LoVo (cell line): Measurements from ENCODE around the gene ANKH.

Experiments
- DNase-seq: peaks from one replicate; pipeline ENCODE4 v3.0.0-alpha.2; 2016; ENCODE audit warnings: low spot score

The ANKH gene

DNA sequence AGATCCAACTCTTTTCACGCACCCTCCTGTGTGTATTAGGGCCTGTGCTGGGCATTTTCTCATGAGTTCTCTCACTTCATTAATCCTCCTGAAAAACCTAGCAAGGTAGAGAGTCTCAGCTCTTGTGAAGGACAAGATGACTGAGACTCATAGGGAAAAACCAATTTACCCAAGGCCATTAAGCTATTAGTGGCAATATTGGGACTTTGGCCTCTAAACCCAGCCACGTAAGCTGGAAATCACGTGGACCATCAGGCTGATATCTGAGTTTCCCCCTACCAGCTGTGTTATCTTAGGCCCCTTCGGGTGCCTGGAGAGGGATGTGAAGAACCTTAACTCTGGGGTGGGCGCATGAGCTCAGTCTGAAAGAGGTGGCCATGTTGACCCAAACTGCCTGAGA is 80.7 kb downstream of the ANKH start:
- no peak for DNase-seq

DNA sequence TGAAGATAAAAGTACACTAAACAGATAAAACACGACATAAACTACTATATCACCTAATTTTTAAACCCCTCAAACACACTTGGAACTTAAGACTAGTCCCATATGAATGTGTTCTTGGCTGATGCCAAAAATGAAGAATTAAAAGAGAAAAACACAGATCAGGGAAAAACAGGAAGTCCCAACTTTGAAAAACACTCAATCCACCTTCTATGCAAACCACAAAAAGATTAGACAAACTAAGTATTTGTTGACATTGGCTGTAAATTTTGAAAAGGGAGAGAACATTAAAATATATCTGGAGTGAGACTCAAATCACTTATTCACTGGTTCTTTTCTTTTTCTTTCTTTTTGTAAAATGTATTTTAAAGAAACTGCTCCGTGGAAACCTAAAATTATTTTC is 81.4 kb downstream of the ANKH start:
- DNase-seq: no peak

DNA sequence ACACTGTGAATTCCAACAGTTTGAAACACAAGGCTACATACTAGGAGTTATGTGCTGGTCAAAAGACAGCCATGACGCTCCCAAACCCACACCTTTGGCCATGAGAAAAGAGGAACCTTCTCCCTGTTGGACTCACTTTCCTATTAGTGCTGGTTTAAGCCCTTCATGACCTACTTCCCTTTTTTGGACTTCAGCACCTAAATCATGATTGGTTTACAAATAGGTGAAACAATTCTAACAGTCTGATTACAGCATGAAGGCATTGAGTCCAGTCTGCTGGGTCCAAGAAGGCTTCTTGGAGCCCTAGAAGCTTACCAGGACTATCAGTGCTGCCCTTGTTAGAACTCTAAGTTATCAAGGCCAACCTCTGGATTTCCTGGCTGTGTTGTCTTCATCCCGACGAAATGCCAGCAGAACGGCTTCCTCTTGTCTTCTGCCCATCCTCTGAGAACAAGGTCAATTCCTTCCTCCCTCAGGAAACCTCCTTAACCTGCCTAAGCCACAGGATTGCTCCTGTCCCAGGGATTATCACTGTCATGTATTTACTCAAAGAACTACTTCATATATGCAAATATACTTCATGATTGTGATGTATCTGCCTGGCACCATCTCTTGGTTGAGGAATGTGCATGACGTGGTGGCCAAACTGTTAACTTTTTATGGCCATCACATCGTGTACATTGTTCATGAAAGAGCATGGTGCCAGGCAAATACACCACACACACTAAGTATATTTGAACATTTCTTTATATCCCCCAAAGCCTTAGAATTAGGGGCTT is 83.6 kb downstream of the ANKH start:
- DNase-seq: no peak

DNA sequence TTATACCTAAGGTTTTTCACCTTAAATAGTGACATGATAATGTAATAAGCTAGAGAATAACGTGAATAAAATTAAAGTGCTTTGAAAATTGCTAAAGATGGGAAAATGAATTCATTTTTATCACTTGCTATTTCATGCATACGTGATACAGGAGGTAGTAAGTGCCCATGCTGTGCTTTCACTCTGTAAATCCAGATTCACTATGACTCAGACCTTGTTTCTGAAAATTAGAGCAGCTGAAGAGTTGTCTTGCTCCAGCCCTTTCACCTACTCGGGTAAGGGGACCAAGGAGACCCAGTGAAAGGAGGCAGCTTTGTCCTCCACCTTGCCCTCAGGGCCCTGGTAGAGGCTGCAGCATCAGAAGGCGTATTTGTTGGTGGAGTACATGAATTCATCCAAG is 87.9 kb downstream of the ANKH start:
- DNase-seq: no peak

DNA sequence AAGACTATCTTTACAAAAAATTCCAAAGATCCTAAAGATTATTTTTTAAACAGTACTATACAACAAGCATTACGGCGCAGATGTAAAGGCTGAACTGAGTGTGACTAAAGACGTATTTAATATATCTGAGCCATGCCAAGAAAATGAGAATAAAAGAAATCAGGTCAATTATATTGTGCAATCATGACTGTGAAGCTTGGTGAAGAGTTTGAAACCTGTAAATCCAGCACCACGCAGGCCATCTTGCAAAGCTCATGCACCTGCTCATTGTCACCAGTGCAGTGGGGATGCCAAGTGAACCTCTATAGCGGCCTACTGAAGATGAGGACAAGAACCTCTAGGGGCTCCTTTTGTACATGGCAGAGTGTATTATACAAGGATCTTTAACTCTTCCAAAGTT is 89.0 kb downstream of the ANKH start:
- DNase-seq: no peak

DNA sequence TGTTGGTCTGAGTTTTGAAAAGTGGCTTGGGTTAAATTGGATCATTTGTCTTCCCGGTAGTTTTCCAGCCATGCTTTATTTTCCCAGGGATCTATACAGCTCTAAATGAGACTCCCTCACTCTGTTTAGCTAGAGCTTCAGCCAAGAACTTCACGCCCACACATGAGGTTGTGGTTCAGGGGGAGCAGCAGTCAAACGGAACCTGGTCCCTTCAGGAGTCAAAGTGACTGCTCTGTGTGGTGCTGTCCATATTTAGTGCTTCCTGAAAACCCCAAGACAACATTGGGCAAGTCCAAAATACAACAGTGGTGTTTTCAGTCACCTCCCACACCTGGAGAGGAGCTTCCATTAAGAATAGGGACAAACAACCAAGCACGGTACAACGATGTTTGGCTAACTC is 90.5 kb downstream of the ANKH start:
- no peak for DNase-seq

DNA sequence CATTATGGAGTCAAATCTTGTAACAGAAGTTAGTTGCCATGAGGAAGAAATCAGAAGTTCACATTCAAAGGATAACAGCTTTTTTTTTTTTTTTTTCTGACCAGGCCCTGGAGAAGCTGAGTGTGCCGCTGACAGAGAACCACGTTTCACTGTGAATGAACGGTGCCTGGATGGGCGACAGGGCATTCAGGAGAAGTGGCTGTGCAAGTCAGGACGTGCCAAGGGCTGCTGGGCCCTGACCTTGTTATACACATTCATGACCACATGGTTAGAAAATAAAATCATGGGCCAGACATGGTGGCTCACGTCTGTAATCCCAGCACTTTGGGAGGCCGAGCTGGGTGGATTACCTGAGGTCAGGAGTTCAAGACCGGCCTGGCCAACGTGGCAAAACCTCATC is 91.6 kb downstream of the ANKH start:
- no peak for DNase-seq

DNA sequence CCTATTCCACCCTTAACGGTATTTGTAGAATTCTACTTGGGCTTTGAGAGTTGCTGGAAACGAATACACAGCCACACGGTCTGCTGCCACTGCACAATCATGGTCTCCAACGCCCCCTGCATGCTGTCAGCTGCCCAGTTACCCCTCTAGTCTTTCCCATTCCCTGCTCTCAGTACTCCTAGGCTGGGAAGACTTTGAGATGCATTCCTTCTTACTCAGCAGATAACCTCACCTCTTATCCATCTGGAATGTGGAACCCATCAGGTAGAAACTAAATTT is 92.8 kb downstream of the ANKH start:
- no peak for DNase-seq

DNA sequence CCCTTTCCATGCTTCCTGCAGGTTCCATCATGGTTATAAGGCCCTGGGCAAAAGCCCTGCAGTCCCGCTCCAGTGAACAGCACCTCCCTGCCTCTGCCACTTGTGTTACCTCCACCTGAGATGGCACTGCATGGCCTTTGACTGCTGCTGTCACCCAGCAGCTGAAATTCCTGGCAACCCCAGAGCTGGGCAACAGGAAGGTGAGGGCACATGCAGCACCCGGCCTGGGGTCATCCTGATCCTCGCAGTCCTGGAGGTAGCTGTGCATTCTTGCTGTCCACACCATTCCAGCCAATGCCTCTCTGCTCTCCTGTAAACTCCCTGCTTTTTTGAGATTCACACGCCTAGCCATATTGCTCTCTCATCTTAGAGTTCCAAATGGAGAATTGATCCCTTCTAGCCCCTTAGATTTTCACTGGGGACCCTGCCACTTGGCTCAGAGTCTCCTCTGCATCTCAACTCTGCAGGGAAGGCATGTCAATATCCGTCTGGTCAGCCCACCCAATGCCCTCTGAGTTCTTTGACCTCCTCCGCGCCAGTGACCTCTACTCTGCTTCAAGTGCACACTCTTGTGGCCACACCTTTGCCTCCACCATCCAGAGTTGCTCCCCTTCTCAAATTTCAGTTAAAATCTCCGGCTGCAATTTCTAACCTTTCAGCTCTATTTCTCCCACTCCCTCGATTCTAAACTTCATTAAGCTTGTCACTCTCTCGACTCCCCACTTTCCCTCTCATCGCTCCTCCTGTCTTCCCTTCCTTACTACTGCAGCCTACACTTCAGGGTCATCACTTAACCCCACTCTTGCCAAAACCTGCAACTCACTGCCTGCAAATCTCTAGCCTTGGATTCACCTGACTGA is 93.4 kb downstream of the ANKH start:
- no peak for DNase-seq

DNA sequence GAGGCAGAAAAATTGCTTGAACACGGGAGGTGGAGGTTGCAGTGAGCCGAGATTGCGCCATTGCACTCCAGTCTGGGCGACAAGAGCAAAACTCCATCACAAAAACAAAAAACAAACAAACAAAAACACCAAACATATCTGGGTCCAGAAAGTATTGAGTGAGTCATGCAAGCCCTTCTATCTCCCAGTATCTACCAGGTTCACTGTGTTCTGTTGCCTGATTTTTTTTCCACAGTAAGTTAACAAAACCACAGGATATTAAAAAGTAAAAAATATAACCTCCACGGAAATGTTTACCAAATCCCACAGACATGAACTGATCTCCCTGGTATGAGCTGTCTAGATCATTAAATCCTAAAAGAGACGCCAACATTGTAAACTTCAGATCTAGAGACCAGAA is 94.4 kb downstream of the ANKH start:
- no peak for DNase-seq

DNA sequence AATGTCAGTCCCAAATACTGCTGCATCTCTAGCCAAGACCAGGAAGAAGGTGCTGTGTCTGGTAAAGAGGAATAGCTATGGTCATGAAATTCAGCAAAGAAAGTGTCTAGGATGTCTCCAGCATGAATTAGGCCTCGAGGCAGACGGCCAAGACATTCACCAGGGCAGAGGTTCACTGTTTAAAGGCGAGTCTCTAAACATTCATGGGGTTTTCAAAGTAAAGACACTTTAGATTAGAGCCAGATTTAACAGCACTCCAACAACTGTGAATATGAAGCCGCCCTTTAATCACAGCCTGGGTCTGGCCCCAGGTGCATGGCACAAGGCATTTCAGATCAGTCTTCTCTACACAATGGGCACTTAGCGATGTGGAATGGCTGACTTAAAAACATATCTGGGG is 95.0 kb downstream of the ANKH start:
- DNase-seq: no peak

DNA sequence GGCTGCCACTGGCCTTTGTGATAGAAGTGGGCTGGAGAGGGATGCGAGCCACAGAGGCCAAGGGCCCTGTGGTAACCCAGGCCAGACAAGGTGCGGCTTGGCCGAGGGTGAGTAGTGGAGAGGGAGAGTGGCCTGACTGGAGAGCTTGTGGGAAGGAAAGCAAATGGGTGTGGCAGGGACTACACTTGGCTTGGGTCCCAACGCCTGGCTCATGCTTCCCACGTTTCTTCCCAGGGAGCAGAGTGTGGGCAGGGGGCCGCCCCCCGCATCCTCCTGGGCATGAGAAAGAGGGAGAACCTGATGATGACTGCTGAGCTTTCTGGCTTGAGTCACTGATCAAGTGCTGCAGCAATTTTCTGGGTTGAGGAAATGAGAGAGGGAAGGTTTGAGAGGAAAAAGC is 95.7 kb downstream of the ANKH start:
- peak; percentile 67 for DNase-seq

DNA sequence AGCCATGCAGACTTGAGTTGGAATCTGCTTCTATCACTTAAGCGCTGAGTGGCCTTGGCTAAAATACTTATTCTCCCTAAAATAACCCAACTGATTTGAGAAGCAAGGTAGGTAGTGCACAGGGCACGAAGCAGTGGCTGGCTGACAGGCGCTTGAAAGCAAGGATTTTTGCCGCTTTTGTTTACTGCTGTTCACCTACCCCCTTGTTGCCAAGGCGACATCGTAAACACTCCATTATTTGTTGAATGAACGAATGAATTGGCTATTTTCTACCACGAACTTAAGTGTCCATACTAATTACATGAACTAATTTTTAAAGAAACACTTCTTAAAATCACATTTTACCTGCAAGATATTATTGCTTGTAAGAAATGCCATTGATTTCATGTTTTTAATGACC is 98.0 kb downstream of the ANKH start:
- DNase-seq: no peak

DNA sequence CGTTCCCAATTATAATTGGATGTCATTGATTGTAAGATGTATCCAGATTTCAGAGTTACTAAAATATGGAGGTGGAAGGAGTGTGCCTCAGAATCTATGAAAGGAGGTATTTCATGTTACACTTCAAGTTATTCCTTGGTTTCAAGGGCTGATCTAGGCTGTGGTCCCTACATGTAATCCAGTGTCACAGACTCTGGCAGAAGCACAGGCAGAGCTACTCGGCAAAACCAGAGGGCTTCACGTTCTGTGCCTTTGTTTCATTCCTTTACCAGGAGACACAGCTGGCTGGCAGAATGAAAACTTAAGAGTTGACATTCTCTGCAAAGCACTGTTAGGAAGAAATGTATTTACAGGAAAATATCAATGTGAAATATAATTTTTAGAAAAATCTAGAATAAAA is 99.6 kb downstream of the ANKH start:
- no peak for DNase-seq

DNA sequence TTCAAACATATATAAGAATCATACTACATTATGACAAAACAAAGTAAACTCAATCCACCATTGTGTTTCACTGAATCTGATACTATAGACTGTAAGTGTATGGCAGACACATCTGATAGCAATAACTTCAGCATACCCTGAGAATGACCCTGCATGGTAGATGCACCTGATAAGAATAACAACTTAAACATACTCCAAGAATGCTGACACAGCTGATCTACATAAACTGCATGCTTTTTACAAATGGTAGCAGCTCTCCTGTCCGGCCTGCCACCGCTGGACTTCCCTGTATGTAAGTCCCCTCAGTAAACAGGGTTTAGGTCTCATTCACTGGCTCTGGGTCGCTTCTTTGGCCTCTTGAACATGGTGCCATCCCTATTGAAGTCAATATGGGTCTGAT is 100.4 kb downstream of the ANKH start:
- DNase-seq: no peak

DNA sequence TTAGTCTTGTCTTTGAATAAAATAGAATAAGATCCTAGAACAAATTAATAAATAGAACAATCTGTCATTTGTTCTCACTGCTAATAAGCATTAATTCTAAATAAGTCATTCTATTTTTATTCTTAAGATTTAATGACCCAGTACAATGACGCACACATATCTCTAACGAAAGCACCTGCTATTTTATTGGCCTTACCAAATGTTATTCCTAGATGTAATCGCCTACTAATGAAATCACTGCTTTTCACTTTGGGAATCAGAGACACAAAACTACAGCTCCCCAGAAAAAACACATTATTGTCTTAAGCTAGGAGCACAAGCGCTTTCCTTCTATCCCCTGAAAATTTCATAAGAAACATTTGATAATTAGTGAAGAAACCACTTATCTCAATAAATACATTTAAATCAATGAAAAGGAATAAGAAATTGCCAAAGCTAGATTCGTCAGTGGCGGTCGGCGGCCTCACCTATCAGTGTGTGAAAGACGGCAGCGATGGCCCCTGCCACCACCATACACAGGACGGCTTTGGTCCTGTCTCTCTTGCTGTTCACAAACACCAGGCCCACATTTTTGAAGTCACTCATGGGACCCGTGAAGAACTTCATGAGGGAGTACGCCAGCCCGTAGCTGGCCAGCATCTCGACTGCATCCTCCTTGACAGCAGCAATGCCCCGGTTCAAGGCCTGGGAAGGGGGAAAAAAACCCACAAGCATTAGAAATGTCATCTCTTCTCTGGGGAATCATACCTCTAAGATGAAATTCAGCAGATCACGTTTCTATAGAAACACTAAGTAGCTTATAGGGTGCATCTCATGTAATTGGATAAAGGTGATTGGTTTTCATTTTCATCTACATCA is 102.8 kb downstream of the ANKH start:
- no peak for DNase-seq

DNA sequence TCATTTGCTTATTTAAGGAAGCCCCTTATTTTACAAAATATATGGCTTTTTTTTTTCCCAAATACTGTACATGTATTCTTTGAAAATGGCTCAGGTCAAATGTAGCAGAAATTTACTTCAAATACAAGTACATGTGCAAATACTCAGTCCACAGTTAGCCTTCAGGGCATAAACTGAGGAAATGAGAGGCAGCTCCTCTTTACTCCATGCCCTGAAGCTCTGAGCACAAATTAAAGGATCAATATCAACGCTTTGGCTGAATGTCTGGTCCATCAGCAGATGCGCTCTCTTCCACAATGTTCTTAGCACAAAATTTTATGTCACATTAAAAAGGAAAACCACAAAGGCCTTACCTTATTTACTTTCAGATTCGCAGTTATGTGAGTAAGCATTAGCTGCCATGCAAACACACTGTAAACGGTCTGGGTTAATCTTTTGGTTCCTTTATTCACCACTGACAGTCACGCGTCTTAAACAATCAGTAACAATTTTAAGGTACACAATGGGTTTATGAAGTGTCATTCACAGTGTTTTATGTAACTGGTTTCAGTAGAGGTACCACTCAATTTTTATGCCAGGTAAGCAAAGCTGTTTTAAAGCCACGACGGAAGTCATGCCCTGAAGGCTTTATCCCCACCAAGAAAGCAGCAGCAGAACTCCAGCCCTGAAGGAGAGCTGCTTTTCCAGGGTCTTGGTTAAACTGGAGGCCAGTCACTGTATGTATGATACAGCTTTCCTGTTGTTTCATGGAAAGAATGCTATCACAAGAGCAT is 103.7 kb downstream of the ANKH start:
- DNase-seq: no peak

DNA sequence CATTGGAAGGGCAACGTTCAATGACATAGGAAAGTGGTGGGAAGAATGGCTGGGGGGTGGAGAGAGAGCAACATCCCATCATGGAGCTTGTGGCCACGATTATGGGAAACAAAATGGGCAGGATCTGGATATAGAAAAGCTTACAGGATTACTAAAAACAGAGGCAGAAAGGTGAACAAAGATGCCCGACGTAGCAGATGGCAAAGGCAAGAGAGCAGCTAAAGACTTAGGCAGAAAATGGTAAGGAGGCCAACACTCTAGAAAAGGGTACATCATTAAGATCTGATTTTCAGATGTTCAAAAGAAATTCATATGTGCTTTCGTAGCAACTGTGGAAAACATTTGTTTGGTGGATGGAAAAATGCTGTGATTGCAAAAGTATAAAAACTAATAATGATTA is 104.5 kb downstream of the ANKH start:
- DNase-seq: no peak

DNA sequence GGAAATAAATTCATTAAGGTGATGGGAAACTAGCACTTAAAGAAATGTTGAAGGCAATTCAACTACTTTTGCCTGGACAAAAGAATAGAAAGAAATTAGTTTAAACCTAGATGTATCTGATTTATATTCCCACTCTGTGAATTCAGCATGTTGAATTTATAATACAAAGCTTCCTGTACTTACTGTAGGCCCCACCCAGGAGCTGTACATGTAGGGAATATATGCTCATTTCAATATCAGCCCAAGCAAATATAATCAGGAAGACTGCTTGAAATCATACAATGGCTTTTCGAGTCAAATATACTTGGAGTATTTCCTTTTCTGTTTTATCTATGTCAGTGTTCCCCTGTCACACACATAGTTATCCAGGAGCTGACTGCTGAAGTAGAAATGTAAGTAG is 105.0 kb downstream of the ANKH start:
- DNase-seq: no peak

DNA sequence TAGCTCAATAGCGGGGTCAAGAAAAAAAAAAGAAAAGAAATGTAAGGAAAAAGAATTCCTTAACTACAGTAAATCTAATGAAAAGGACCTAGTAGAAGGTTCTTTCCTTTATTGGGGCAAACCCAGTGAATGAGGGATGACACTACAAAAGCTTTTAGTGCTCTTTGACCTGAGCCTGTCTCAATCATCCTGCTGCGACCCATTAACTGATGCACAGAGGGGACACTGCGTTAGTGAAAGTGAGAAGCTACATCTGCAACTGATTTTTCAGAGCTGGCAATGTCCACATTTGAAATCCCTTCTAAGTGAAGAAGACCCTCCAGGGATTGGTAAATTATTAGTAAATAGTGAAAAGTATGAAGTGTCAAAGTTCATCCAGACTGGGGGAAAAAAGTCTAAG is 106.0 kb downstream of the ANKH start:
- DNase-seq: no peak

DNA sequence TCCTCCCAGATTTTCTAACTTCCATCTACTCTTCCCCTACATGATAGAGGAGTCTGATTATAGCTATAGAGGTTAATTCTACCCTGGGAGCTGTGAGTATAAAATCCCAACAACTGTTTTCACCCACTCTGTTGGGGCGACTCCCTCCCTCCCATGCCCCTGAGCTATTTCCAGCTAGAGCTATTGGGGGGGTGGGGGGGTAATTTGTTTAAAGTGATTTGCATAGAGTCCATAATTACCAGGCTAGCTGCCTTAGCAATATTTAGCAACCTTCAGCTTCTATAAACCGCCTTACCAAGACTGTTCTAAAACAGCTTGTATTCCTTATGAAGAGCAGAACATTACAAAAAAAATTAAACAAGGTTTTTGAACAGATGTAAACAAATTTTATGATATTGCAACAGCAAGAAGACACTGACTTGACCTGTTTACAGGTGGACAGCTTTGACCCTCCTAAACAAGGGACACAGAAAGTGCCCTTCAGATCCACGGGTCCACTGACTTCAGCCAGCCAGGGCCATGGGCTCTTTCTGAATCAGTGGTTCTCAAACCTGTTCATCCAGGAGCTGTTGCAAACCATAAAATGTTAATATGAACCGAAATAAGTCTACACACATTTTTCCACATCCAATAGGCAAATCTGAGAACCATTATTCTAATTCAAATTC is 108.9 kb downstream of the ANKH start:
- DNase-seq: no peak

DNA sequence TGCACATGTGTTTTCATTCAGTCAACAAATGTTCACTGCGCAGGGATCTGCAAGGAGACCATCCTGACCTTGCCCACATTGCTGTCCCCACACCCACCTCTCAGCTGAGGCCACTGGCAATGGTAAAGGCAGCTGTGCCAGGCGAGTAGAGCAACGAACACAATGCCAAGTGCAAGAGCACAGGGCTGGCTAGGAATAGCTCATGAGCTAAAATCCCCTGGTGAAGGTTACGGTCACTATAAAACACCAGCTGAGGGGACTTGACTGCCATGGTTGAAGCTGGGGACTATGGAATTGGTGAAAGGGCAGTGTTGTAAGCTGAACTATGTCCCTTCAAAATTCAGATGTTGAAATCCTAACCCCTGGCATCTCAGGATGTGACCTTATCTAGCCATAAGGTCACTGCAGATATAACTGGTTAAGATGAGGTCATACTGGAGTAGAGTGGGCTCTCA is 111.0 kb downstream of the ANKH start:
- no peak for DNase-seq
